Liver (tissue), 9 donors: ENCODE data around the gene MPZL2. TPM values are rescaled to one million over a fixed set of nuclear protein-coding genes. Genes with fewer than 3 reads are reported as not detected.

ENCODE experiments used
- DNase-seq: peaks from one replicate; pipeline ENCODE4 v3.0.0-alpha.2; 2017; ENCODE audit warnings: low spot score
- H3K27ac ChIP-seq, 2 donors: one replicate each; pipeline ENCODE4 v1.7.0; 2013; ENCODE audit warnings: inconsistent platforms in 2 of 2, low read length in 2 of 2, control low read depth in 1 of 2, low read depth in 1 of 2, mild to moderate bottlenecking in 1 of 2
- H3K27me3 ChIP-seq, 4 donors: one replicate each; pipeline versions ENCODE4 v1.6.1 to v1.7.0; 2013; ENCODE audit warnings: low read length in 3 of 4, inconsistent platforms in 1 of 4, mild to moderate bottlenecking in 1 of 4, moderate library complexity in 1 of 4; ENCODE audit not compliant: control insufficient read depth in 4 of 4, insufficient read depth in 4 of 4
- H3K36me3 ChIP-seq, 4 donors: one replicate each; pipeline versions ENCODE4 v1.6.1 to v1.7.0; 2013; ENCODE audit warnings: low read length in 3 of 4, mild to moderate bottlenecking in 3 of 4, low read depth in 1 of 4, moderate library complexity in 1 of 4; ENCODE audit not compliant: control insufficient read depth in 4 of 4, insufficient read depth in 3 of 4
- H3K4me1 ChIP-seq, 4 donors: one replicate each; pipeline versions ENCODE4 v1.6.1 to v1.7.0; 2013; ENCODE audit warnings: low read length in 3 of 4, mild to moderate bottlenecking in 3 of 4, moderate library complexity in 1 of 4; ENCODE audit not compliant: control insufficient read depth in 4 of 4, insufficient read depth in 4 of 4
- H3K4me3 ChIP-seq, 3 donors: one replicate each; pipeline versions ENCODE4 v1.6.1 to v1.7.0; 2013; ENCODE audit warnings: low read length in 3 of 3, control low read depth in 1 of 3, low read depth in 1 of 3, mild to moderate bottlenecking in 1 of 3
- H3K9ac ChIP-seq, 2 donors: one replicate each; pipeline ENCODE4 v1.7.0; 2013; ENCODE audit warnings: low read length in 2 of 2, mild to moderate bottlenecking in 2 of 2, moderate library complexity in 2 of 2, control low read depth in 1 of 2, low read depth in 1 of 2
- H3K9me3 ChIP-seq, 4 donors: one replicate each; pipeline versions ENCODE4 v1.6.1 to v1.7.0; 2013; ENCODE audit warnings: low read length in 3 of 4; ENCODE audit not compliant: control insufficient read depth in 4 of 4
- ATF3 ChIP-seq: IDR thresholded peaks from 2 replicates; pipeline ENCODE4 v1.6.1; 2016; ENCODE audit warnings: antibody characterized with exemption
- EGR1 ChIP-seq, 2 donors: IDR thresholded peaks; 2 replicates each; pipeline ENCODE4 v1.6.1; 2016 to 2018; ENCODE audit warnings: antibody characterized with exemption in 2 of 2, low read depth in 2 of 2
- FOXA1 ChIP-seq: IDR thresholded peaks from 2 replicates; pipeline ENCODE4 v1.6.1; 2016; ENCODE audit warnings: antibody characterized with exemption
- HNF4A ChIP-seq, 2 donors: conservative IDR thresholded peaks; 2 replicates each; pipeline ENCODE4 v1.6.1; 2016; ENCODE audit warnings: antibody characterized with exemption in 2 of 2, mild to moderate bottlenecking in 2 of 2
- HNF4G ChIP-seq: IDR thresholded peaks from 2 replicates; pipeline ENCODE4 v1.6.1; 2016; ENCODE audit warnings: antibody characterized with exemption
- JUND ChIP-seq, 2 donors: IDR thresholded peaks; 2 replicates each; pipeline ENCODE4 v1.6.1; 2016; ENCODE audit warnings: antibody characterized with exemption in 2 of 2
- NR2F2 ChIP-seq: IDR thresholded peaks from 2 replicates; pipeline ENCODE4 v1.6.1; 2016; ENCODE audit warnings: antibody characterized with exemption
- RAD21 ChIP-seq, 2 donors: IDR thresholded peaks; 2 replicates each; pipeline ENCODE4 v1.6.1; 2016; ENCODE audit warnings: antibody characterized with exemption in 2 of 2, mild to moderate bottlenecking in 2 of 2
- REST ChIP-seq: IDR thresholded peaks from 2 replicates; pipeline ENCODE4 v1.6.1; 2016; ENCODE audit warnings: antibody characterized with exemption, mild to moderate bottlenecking
- RXRA ChIP-seq, 2 donors: IDR thresholded peaks; 2 replicates each; pipeline ENCODE4 v1.6.1; 2017 to 2018; ENCODE audit warnings: antibody characterized with exemption in 2 of 2, mild to moderate bottlenecking in 1 of 2
- SP1 ChIP-seq: IDR thresholded peaks from 2 replicates; pipeline ENCODE4 v1.6.1; 2018; ENCODE audit warnings: antibody characterized with exemption, mild to moderate bottlenecking
- ZBTB33 ChIP-seq: IDR thresholded peaks from 2 replicates; pipeline ENCODE4 v1.6.1; 2016; ENCODE audit warnings: antibody characterized with exemption
- WGBS: extraction: QIAGEN DNeasy Blood & Tissue Kit; methylation state at CpG from one replicate; pipeline ENCODE4 v1.1.7; 2013; 5-methylcytosine and 5-hydroxymethylcytosine counted together
- polyA plus RNA-seq, 2 donors: library from polyadenylated mRNA; stranded (reverse) in 1 of 2; unstranded in 1 of 2; fragments of 200-250 nt in 1 of 2; fragments of >200 nt in 1 of 2; fragmentation: Nextera tagmentation in 1 of 2; extraction: Ambion mirVana in 1 of 2; gene quantifications; one replicate each; pipeline versions ENCODE4 v1.2.1 to v1.2.3, GENCODE V29; 2013 to 2015
- total RNA-seq, 2 donors: library from RNA; depleted of rRNA; stranded (reverse); fragments of >200 nt; gene quantifications; one replicate each; pipeline ENCODE4 v1.2.3, GENCODE V29; 2014
- TF ChIP-seq, protein P1 (sequence below): fragments of 150-350 bp; IDR thresholded peaks from 2 replicates; pipeline ENCODE4 v1.5.1; 2017; ENCODE audit warnings: improper control_type of control experiment, low read depth, low read length; ENCODE audit not compliant: missing input control
- donor health status: healthy.
- donor health status: healthy.
- donor health status: healthy.
- donor health status: healthy.
- donor health status: healthy.

MPZL2 gene
- total and polyA plus RNA-seq, 4 donors = 8.4 to 17.2 (median 11.9) TPM

DNA sequence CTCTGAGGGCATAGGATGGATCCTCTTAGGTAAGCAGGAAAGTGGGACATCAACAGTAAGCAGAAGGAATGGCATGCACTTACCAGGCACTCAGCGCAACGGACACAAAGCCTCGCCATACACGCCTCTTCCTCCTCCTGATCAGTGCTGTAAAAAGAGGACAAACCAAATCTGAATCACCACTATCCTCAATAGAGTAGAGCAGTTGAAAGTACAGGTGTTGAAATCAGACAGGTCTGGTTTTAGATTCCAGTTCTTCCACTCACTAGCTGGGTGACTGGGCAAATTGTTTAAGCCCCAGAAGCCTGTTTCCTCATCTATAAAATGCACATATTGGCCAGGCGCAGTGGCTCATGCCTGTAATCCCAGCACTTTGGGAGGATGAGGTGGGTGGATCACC lies 30.7 kb downstream of the MPZL2 start:
- WGBS = 94% methylated on average over 5 of the region's 5 CpGs
- no peak for DNase-seq
- Histone ChIP-seq H3K9ac (no peak overlapping the region), H3K36me3 (peaks cover 5 to 8% (median 7%) of the 10 kb centered on the region in 4 donors), H3K4me3 (no peak overlapping the region), H3K4me1 (peaks cover 0 to under 1% (median under 1%) of the 10 kb centered on the region in 4 donors), H3K27ac (no peak overlapping the region), H3K27me3 (no peaks in the 10 kb centered on the region), H3K9me3 (no peaks in the 10 kb centered on the region)
- no peak for TF ChIP-seq RAD21 (IDR thresholded peaks at IDR 0.05)
- no peak for TF ChIP-seq RXRA (IDR thresholded peaks at IDR 0.05)
- TF ChIP-seq HNF4G = no peak

- Histone ChIP-seq H3K27ac (no peak overlapping the region), H3K36me3 (peaks cover 5 to 8% (median 7%) of the 10 kb centered on the region in 4 donors), H3K4me1 (no peaks in the 10 kb centered on the region), H3K27me3 (no peaks in the 10 kb centered on the region), H3K9ac (no peak overlapping the region), H3K9me3 (no peaks in the 10 kb centered on the region), H3K4me3 (no peak overlapping the region)
- TF ChIP-seq NR2F2 (no peak), JUND (IDR thresholded peaks at IDR 0.05) (no peak), REST (no peak), FOXA1 (no peak), SP1 (no peak), ATF3 (no peak), EGR1 (IDR thresholded peaks at IDR 0.05; ENCODE audit: low read depth in 2 of 2) (no peak), RAD21 (IDR thresholded peaks at IDR 0.05) (no peak), RXRA (IDR thresholded peaks at IDR 0.05) (no peak), ZBTB33 (no peak), HNF4A (conservative IDR thresholded peaks at IDR 0.05) (no peak)
- TF ChIP-seq, protein P1, sequence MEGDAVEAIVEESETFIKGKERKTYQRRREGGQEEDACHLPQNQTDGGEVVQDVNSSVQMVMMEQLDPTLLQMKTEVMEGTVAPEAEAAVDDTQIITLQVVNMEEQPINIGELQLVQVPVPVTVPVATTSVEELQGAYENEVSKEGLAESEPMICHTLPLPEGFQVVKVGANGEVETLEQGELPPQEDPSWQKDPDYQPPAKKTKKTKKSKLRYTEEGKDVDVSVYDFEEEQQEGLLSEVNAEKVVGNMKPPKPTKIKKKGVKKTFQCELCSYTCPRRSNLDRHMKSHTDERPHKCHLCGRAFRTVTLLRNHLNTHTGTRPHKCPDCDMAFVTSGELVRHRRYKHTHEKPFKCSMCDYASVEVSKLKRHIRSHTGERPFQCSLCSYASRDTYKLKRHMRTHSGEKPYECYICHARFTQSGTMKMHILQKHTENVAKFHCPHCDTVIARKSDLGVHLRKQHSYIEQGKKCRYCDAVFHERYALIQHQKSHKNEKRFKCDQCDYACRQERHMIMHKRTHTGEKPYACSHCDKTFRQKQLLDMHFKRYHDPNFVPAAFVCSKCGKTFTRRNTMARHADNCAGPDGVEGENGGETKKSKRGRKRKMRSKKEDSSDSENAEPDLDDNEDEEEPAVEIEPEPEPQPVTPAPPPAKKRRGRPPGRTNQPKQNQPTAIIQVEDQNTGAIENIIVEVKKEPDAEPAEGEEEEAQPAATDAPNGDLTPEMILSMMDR = no peak
- 90% methylated on average over 1 of the region's 1 CpG for WGBS
- DNase-seq = no peak
Observed at GRCh38 chr11:118232659-118233058, 31.4 kb downstream of the MPZL2 start.
